IMR-90 (cell line): ENCODE data around the gene TMEM141. TPM values are rescaled to one million over a fixed set of nuclear protein-coding genes. Genes with fewer than 3 reads are reported as not detected.
"Not testable (repeated sequence)": the region's sequence is repeated elsewhere in the genome, so short reads cannot be mapped to it uniquely, and the experiment has no call there.

Experiments
- ATAC-seq: fragments of 200-7000 bp; cut with Tn5 transposase; 2 replicates; pipeline ENCODE4 v1.9.1; 2020; ENCODE audit warnings: low read depth, mild to moderate bottlenecking, moderate library complexity
- BruUV-seq: library from RNA; stranded (reverse); fragments of 400-500 nt; replicated peaks from 2 replicates; lab custom pipeline; 2021; lab: Mats Ljungman, UMichigan
- CTCF ChIA-PET: fragments of 300-600 bp; formaldehyde crosslinking; extraction: SDS; loops from one replicate; lab custom pipeline; 2021; ENCODE audit warnings: antibody characterized with exemption; lab: Yijun Ruan, JAX
- POLR2A ChIA-PET: fragments of 300-600 bp; sonication (Branson Sonifier 250); formaldehyde crosslinking; loops from one replicate; lab custom pipeline; 2022; ENCODE audit warnings: antibody characterized with exemption; ENCODE audit not compliant: unreplicated experiment; lab: Charles Lee
- DNase-seq: peaks from one replicate; pipeline ENCODE4 v3.0.0; 2013
- H2AFZ ChIP-seq: replicated peaks from 2 replicates; pipeline ENCODE3; 2013; ENCODE audit warnings: low read length, mild to moderate bottlenecking; ENCODE audit not compliant: poor library complexity
- H2AK5ac ChIP-seq: 2 replicates; pipeline ENCODE4 v1.6.1; 2013; ENCODE audit warnings: low read depth, low read length, inconsistent platforms
- H2AK9ac ChIP-seq: replicated peaks from 2 replicates; pipeline ENCODE3; 2013; ENCODE audit warnings: mild to moderate bottlenecking, low read depth, low read length, moderate library complexity; ENCODE audit not compliant: poor library complexity
- H2BK120ac ChIP-seq: 2 replicates; pipeline ENCODE4 v1.6.1; 2013; ENCODE audit warnings: low read depth, low read length, inconsistent platforms
- H2BK15ac ChIP-seq: 3 replicates; pipeline ENCODE4 v1.6.1; 2013; ENCODE audit warnings: low read depth, low read length, inconsistent platforms
- H2BK20ac ChIP-seq: 2 replicates; pipeline ENCODE4 v1.6.1; 2013; ENCODE audit warnings: low read depth, mild to moderate bottlenecking, inconsistent platforms, low read length, moderate library complexity
- H2BK5ac ChIP-seq: 2 replicates; pipeline ENCODE4 v1.6.1; 2013; ENCODE audit warnings: mild to moderate bottlenecking, low read depth, low read length, inconsistent platforms; ENCODE audit not compliant: poor library complexity, severe bottlenecking
- H3K14ac ChIP-seq: replicated peaks from 2 replicates; pipeline ENCODE4 v1.6.1; 2013; ENCODE audit warnings: low read depth, low read length, inconsistent platforms
- H3K18ac ChIP-seq: 2 replicates; pipeline ENCODE4 v1.6.1; 2013; ENCODE audit warnings: low read depth, low read length, control low read depth
- H3K23ac ChIP-seq: 2 replicates; pipeline ENCODE4 v1.6.1; 2013; ENCODE audit warnings: low read depth, low read length, inconsistent platforms
- H3K27ac ChIP-seq: 2 replicates; pipeline ENCODE4 v1.5.1; 2013; ENCODE audit warnings: mild to moderate bottlenecking, control low read depth, low read length; ENCODE audit not compliant: insufficient read depth
- H3K27me3 ChIP-seq: 2 replicates; pipeline ENCODE4 v1.6.1; 2013; ENCODE audit warnings: low read length; ENCODE audit not compliant: control insufficient read depth, insufficient read depth
- H3K36me3 ChIP-seq: 2 replicates; pipeline ENCODE4 v1.6.1; 2013; ENCODE audit warnings: low read length, mixed read lengths; ENCODE audit not compliant: control insufficient read depth, insufficient read depth
- H3K4ac ChIP-seq: 2 replicates; pipeline ENCODE4 v1.6.1; 2013; ENCODE audit warnings: low read depth, low read length, inconsistent platforms
- H3K4me1 ChIP-seq: 2 replicates; pipeline ENCODE4 v1.6.1; 2013; ENCODE audit warnings: low read length, mixed read lengths; ENCODE audit not compliant: control insufficient read depth, insufficient read depth
- H3K4me2 ChIP-seq: 2 replicates; pipeline ENCODE4 v1.6.1; 2013; ENCODE audit warnings: low read depth, mild to moderate bottlenecking, control low read depth, low read length, moderate library complexity
- H3K4me3 ChIP-seq: 2 replicates; pipeline ENCODE4 v1.5.1; 2013; ENCODE audit warnings: low read depth, mild to moderate bottlenecking, control low read depth, low read length, moderate library complexity; ENCODE audit not compliant: insufficient read depth
- H3K56ac ChIP-seq: 2 replicates; pipeline ENCODE4 v1.6.1; 2013; ENCODE audit warnings: low read length, inconsistent platforms; ENCODE audit not compliant: insufficient read depth; ENCODE audit errors: extremely low read depth
- H3K79me1 ChIP-seq, 2 experiments: 2 replicates each; pipeline ENCODE4 v1.6.1; 2013; ENCODE audit warnings: low read length in 2 of 2, inconsistent platforms in 1 of 2, low read depth in 1 of 2
- H3K9ac ChIP-seq: 2 replicates; pipeline ENCODE4 v1.6.1; 2013; ENCODE audit warnings: low read depth, low read length, control low read depth
- H3K9me1 ChIP-seq: 2 replicates; pipeline ENCODE4 v1.6.1; 2013; ENCODE audit warnings: low read length, inconsistent platforms; ENCODE audit not compliant: insufficient read depth
- H3K9me3 ChIP-seq: 2 replicates; pipeline ENCODE4 v1.6.1; 2013; ENCODE audit warnings: low read length; ENCODE audit not compliant: control insufficient read depth, insufficient read depth
- H4K20me1 ChIP-seq: 2 replicates; pipeline ENCODE4 v1.6.1; 2013; ENCODE audit warnings: low read length, inconsistent platforms; ENCODE audit not compliant: insufficient read depth
- H4K5ac ChIP-seq: 2 replicates; pipeline ENCODE4 v1.6.1; 2013; ENCODE audit warnings: mild to moderate bottlenecking, low read depth, low read length, control low read depth
- H4K8ac ChIP-seq, 2 experiments: 2 replicates each; pipeline ENCODE4 v1.6.1; 2013; ENCODE audit warnings: low read depth in 2 of 2, low read length in 2 of 2, control low read depth in 1 of 2, inconsistent platforms in 1 of 2
- H4K91ac ChIP-seq: 2 replicates; pipeline ENCODE4 v1.6.1; 2013; ENCODE audit warnings: low read depth, low read length, inconsistent platforms; ENCODE audit not compliant: insufficient read depth
- WGBS, 2 experiments: methylation state at CpG; one replicate each; pipeline versions ENCODE4 v1.1.5 to v1.1.7; 2013; ENCODE audit warnings: missing lambda C conversion rate in 2 of 2; ENCODE audit not compliant: insufficient read length in 1 of 2; ENCODE audit errors: extremely low coverage in 2 of 2; 5-methylcytosine and 5-hydroxymethylcytosine counted together
- dilution Hi-C: fragments of 300-500 bp; cut with HindIII; formaldehyde crosslinking; loops from one replicate; pipeline ENCODE4 v1.14.3; 2018; ENCODE audit warnings: low sequenced_read_pairs; ENCODE audit not compliant: unreplicated experiment
- in situ Hi-C: fragments of 300-500 bp; cut with MboI; formaldehyde crosslinking; loops from 3 replicates; pipeline ENCODE4 v1.14.3; 2019; ENCODE audit warnings: low sequenced_read_pairs, inconsistent platforms, mixed read lengths
- intact Hi-C: fragments of 100-400 bp; cut with micrococcal nuclease; formaldehyde crosslinking; loops from 2 replicates; pipeline ENCODE4 v1.10.0; 2022
- polyA plus RNA-seq, 3 experiments: library from polyadenylated mRNA; depleted of rRNA; stranded (reverse); fragments of >200 nt; gene quantifications; 2 replicates each; pipeline ENCODE4 v1.2.3, GENCODE V29; 2012; ENCODE audit warnings: low replicate concordance in 1 of 3
- total RNA-seq: library from RNA; depleted of rRNA; stranded (reverse); fragments of >200 nt; gene quantifications from 2 replicates; pipeline ENCODE4 v1.2.3, GENCODE V29; 2012

The TMEM141 gene
- total and polyA plus RNA-seq, 2 of the 4 experiments (the other 2 are of a cell fraction): 39.1 to 77.8 TPM

GRCh38 chr9:136833381-136834048, 42.4 kb downstream of the TMEM141 start:
- H3K4me2 ChIP-seq, H3K56ac ChIP-seq, H4K20me1 ChIP-seq, H3K4me3 ChIP-seq, H3K27ac ChIP-seq, H3K9ac ChIP-seq, H4K91ac ChIP-seq, H3K23ac ChIP-seq, H3K14ac ChIP-seq, H3K79me1 ChIP-seq, H4K8ac ChIP-seq, DNase-seq, H2BK15ac ChIP-seq, POLR2A ChIA-PET, intact Hi-C loops, H3K27me3 ChIP-seq, H3K9me1 ChIP-seq, in situ Hi-C loops, BruUV-seq, CTCF ChIA-PET, H2AFZ ChIP-seq, H2BK20ac ChIP-seq, H4K5ac ChIP-seq, H2AK9ac ChIP-seq, H2AK5ac ChIP-seq, H3K4me1 ChIP-seq, H3K9me3 ChIP-seq, dilution Hi-C loops, H3K4ac ChIP-seq, H2BK120ac ChIP-seq, H2BK5ac ChIP-seq, ATAC-seq, H3K18ac ChIP-seq: not testable (repeated sequence)
- peaks cover 47% of the 10 kb centered on the region for H3K36me3 ChIP-seq
- WGBS, 2 experiments: 96% methylated on average over 7 of the region's 16 CpGs; no CpG with 5 or more reads in 1 of the 2 experiments
